SIG-M5 treated with dmso at 0.1 percent for 504 hours (cell line): ENCODE results near the gene BCL7A.
"Not testable (repeated sequence)": the region's sequence is repeated elsewhere in the genome, so short reads cannot be mapped to it uniquely, and the experiment has no call there.

Experiments used
- DNase-seq: peaks from one replicate; lab custom pipeline; 2025; ENCODE audit not compliant: unreplicated experiment; lab: John Stamatoyannopoulos, UW

BCL7A gene

DNA sequence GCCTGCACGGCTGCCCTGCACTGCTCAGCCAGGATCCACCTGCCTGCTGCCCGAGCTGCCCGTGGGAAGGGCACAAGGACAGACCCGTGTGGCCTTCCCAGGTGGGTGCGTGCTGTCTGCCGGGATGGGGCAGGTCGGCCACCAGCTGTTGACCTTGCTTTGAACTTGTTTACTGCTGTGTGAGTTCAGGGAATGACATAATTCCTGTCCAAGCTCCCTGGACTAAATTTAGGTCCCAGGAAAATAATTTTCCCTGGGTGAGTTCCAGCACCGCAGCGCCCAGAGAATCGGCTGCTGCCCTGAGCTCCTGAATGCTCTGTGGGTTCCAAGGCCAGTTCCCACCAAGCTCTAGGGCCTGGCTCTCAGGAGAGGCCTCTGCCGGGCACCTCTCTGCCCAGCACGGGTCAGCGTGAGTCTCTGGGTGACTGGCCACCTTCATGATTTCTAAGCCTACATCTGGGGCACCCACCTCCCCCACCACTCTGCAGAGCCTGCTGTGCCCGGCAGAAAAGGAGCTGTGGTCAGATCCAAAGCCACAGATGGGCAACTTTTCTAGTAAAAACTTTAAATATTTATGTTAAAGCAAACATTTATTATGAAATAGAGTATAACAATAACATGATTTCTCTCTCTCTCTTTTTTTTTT is 29.7 kb downstream of the BCL7A start:
- DNase-seq, result no peak

DNA sequence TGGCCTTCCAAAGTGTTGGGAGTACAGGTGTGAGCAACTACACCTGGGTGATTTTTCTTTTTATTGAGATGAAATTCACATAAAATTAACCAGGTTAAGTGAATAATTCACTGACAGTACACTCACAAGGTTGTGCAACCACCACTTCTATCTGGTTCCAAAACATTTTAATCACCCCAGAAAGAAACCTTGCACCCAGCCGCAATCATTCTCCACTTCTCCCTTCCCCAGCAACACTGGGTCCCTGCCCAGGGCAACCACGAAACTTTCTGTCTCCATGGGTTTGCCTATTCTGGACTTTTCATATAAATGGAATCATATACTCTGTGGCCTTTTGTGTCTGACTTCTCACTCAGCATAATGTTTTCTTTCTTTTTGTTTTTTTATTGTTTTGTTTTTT is 30.6 kb downstream of the BCL7A start:
- DNase-seq, result no peak

DNA sequence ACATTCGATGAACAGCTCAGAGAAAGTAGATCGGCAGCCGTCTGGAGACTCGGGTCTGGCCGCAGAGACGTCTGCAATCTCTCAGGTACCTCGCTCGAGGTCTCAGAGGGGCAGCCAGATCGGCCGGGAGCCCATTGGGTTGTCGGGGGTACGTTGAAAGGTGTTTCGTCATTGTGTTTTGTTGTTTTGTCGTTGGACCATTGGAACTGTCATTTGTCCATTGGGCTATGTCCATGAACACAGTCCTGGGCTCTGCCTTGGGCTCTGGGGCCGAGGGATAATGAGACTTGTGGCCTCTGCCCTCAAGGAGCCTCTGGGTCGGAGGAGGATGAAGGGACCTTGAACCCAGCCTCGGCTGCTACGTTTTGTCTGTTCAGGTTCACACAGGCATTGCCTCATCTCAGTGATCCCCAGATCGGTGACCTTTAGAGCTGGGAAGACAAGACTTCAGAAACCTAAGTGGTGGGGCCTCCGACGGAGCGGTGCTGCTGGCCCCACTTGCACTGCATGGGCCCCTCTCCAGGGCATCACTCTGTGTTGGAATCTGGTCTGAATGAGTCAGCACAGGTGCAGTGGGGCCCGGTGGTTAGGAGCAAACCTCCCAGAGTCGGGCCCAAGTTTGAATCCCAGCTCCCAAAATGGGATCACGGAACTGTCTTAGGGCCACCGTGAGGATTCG is 33.3 kb downstream of the BCL7A start:
- DNase-seq, result no peak

DNA sequence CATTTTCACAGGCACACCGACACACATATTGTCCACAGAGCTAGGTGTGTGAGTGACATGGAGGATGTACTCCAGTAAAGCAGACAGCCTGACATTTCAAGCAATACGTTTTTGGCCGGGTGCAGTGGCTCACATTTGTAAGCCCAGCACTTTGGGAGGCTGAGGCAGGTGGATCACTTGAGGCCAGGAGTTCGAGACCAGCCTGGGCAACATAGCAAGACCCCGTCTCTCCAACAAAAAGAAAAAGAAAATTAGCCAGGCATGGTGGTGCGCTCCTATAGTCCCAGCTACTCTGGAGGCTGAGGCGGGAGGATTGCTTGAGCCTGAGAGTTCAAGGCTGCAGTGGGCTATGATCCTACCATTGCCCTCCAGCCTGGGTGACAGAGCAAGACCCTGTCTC is 34.7 kb downstream of the BCL7A start:
- not testable (repeated sequence) for DNase-seq

DNA sequence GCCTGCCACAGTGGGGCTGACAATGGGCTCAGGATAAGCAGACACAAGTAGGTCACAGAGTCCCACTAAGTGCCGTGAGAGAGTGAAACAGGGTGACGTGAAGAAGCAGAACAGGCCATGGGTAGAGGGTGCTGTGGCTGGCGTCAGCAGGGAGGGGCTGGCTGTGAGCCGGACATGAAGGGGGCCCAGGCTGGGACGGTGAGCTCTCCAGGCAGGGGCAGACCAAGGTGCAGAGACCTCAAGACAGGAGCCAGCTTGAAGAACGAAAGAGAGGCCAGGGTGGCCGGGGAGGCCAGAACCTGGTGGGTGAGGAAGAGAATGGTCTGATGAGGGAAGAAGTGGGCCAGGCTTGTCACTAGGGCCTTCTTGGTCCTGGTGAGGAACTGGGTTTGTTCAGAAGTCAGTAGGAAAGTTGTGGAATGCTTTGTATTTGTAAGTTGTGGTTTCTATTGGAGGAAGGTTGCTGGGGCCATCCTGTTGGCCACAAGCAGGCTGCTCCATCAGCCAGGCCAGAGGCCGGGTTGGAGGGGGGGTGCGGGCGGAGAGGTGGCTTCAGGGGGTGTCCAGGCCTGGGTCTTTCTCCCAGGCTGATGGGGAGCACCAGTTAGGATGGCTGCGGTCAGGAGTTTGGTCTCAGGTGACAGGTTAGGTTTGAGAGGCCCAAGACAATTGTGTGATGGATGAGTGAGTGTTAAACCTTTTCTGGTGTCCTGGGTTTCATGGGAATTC is 35.5 kb downstream of the BCL7A start:
- DNase-seq, result no peak

DNA sequence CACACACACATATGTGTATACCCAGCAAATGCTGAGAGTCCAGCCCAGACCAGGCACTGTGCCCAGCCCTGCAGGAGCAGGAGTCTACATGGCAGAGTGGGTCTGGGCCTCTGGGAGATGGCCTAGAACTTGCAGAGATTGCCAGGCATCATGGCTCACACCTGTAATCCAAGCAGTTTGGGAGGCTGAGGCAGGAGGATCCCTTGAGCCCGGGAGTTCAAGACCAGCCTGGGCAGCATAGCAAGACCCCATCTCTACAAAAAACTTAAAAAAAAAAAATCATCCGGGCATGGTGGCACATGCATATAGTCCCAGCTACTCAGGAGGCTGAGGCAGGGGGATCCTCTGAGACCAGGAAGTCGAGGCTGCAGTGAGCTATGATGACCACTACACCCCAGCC is 36.1 kb downstream of the BCL7A start:
- DNase-seq, result no peak

DNA sequence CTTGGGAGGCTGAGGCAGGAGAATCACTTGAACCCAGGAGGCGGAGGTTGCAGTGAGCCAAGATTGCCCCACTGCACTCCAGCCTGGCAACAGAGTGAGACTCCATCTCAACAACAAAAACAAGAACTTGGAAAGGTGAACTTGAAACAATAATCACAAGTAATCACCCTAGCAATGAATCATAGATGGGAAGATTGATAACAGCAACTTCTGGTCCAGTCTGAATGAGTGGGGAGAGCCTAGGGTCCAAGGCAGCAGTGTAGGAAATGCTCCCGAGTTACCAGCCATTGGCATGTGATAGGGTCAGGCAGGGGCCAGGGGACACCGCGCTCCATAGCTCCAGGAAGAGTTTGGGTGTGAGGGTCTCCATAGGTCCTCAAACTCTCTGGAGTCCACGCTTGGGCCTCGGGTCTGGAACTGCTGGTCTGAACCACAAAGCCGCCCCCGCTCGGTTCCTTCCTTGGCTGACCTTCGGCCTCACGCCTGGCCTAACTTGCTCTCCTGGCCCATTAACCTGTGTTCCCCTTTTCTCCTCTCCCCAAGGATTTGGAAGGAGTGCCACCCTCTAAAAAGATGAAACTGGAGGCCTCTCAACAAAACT is 37.0 kb downstream of the BCL7A start:
- DNase-seq, result no peak

DNA sequence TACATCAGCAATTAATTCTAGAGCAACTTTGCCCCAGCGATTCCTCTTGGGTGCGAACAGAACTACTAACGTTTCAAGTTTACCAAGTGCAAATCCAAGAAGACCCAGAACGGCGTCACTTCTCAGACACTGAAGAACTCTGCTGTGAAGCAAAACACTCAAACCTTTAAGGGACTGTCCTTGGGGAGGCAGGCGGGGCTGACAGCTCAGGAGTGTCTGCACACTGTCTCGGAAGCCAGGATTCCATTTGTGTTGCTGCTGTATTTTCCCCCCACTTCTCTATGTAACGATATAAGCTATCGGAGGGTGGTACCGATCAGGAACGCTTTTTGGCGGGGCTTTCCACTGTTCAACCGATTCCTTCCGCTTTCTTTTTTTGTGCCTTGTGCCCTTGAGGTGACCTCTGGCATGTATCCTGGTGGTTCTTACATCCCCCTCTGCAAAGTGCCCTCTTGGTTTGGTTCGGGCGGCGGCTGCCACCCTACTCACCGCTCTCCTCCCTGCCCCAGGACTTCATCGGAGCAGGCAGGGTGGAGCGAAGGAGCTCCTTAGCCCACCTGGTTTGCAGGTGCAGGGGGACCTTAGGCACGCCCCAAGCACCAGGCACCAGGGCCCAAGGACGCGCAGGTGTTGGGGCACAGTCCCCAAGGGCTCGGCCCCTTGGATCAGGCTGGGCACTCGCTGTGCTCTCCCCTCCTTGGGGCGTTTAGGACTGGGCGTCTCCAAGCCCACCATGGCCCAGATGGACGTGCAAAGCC is 37.7 kb downstream of the BCL7A start:
- DNase-seq, result no peak

DNA sequence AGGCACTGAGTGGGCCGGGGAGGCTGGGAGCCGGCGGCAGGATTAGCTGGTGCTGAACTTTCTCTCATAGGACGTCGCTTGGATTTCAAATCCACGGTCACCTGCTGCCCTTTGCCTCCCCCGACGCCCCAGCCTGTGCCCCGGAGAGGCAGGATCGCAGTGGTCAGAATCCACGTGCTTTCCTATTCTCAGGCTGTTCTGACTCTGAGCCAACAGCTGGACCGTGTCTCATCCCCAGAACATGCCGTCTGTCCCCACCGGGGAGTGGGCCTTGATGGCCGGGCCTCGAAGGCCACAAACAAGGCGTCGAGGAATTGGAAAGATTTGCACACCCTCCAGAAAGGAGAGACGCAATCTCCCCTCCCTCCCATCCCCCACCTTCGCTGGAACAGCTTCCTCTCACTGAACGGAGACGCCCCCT is 38.4 kb downstream of the BCL7A start:
- no peak for DNase-seq

DNA sequence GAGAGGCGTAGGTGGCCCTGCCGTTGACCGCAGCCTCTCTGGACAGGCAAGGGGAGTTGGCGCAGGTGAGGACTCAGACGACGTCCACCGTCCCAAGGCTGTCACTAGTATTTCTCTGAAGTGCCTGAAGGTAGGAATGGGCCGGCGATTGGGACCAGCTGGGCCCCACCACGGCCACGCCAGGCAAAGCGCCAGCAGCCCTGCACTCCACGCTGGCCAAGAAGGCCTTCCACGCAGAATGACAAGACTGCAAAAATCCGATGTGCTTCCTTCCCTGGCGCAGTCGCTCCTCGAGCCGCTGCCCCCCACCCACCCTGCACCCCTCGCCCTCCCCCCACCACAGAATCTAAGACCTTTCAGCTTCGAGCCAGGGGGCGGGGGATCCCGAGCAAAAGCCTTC is 39.6 kb downstream of the BCL7A start:
- no peak for DNase-seq

DNA sequence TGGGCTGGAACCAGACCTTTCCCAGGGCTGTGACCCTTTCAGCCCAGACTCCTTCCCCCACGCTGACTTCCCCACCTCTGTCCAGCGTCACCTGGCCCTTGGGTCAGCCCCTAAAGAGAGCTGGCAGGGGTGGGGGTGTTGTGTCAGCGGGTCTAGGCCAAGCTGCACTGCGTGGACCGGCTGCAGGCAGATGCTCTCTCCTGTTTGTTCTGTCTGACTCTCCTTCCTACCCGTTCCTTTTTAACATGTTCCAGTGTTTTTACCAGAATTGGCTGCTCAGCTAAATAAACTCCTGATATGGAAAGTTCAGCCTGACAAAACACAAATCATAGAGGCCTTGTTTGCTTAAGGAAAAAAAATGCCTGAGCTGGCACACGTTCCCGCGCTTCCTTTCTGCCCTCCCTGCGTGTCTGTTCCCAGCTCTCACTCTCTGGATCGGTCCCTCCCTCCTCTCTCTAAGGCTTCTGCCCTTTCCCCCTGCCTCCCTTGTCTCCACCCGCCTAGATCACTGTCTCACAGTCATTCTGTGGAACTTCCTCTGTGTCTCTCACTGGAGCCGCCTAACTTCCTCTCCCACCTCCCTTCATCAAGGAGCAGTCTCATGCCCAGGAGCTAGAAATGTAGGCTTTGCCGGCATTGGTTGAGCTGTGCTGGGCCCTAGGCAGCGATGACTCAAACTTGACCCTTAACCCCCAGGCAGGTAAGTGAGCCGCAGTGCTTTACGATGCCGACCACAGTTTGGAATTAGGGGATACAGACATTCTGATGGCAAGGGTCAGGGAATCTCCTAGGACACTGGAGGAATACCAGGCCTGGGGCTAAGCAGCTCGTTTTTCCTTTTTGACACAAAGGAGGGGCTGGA is 41.4 kb downstream of the BCL7A start:
- peak; percentile 91 for DNase-seq

DNA sequence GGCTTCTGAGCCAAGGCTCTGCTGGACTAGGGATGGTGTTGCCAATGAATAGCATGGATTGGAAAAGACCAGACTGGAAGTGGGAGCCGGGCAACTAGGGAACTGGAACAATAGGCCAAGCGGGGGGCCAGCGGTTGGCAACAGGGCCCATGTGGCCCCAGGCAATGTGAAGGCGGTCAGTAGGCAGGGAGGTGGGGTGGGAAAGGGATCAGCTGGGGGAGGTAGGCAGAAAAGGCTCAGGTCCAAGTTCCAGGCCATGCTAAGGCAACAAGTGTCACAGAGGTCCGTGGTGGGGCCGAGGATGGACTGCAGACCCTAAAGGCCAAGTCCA is 42.0 kb downstream of the BCL7A start:
- DNase-seq, result no peak

DNA sequence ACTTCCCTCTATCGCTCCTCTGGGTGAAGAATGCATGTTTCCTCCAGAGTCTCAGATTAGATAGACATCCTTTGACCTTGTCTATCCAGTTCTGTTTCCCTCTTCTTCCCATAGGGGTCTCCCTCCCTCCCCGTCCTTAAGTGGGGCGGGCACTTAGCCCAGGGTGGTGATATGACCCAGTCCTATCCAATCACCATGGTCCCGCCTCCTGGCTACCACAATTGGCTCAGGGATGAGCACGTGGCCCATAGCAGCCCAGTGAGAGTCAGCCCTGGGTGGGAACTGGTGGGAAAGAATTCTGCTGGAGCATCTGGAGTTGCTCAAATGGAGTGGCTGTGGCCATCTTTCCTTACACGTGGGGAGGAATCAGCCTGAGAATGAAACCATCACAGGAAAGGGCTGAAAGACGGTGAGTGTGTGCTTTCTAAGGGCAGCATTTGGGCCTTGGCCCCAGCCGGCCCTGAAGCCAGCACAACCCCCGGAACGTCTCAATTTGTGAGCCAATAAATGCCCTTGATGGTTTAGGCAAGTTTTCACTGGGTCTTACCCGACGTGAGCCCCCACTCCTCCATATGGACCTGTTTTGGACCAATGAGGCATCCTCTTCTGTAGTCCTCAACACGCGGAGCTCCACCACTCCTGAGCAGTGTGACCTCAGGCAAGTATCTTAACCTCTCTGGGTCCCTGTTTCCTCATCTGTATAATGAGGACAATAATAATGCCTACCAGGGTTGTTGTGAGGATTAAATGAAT is 42.5 kb downstream of the BCL7A start:
- peak; percentile 94 for DNase-seq

DNA sequence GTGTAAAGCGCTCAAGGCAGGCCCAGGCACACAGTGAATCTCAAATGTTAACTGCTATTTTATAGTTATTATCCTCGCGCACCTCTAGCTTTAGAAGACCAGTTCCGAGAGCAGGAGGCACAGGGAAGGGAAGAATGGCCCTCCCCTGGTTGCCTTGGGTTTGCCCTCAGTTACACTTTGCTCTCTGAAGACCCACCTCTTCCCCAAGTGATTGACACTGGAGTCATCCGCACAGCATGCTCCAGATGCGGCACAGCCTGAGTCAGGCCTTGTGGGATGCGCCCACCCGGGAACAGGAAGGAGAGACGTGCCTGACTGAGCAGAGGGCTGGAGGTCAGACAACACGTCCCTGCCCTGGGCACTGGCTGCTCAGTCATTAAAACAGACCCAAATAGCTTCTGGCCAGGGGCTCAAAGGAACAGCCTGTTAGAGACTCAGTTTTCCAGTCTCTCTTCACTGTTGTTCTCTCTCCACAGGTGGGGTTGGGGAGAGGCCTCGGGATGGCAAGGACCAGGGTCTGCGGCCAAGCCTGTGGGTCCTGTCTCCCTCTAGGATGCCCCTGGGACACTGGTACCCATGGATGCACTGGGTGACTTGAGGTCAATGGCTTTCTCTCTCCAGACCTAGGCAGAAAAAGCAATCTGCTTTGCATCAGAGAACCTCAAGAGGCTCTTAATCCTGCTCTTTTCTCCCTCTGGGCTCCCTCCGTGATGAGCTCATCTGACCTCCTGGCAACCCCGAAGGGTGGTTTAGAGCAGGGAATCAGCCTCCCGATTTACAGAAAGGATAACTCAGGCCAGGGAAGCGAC is 43.3 kb downstream of the BCL7A start:
- peak; percentile 78 for DNase-seq

DNA sequence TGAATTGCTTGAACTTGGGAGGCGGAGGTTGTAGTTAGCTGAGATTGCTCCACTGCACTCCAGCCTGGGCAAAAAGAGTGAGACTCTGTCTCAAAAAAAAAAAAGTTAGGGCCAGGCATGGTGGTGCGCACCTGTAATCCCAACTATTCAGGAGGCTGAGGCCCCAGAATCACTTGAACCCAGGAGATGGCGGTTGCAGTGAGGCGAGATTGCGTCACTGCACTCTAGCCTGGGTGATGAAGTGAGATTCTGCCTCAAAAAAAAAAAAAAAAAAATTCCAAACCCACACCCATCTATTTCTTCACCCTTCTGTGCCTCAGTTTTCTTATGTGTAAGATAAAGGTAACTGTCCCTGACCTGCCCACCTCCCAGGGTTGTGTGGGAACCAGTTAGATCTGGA is 45.9 kb downstream of the BCL7A start:
- DNase-seq, result no peak

DNA sequence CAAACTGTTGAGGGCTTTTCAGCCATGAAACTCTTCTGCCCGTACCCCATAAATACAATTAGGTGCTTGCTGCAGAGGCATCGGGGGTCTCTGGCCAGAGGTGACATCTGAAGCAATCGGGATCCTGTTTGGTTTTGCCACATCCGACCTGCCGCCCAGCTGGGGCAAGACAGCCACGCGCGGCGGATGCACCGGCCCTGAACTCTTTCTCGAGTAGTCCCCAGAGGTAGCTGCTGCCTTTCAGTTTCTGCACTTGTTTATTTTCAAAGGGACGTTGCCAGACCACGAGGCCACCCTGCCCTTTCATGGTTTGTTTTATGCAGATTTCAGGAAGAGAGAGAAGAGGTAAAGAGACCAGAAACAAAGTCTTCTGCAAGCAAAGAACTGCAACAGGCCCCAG is 46.3 kb downstream of the BCL7A start:
- DNase-seq, result no peak

DNA sequence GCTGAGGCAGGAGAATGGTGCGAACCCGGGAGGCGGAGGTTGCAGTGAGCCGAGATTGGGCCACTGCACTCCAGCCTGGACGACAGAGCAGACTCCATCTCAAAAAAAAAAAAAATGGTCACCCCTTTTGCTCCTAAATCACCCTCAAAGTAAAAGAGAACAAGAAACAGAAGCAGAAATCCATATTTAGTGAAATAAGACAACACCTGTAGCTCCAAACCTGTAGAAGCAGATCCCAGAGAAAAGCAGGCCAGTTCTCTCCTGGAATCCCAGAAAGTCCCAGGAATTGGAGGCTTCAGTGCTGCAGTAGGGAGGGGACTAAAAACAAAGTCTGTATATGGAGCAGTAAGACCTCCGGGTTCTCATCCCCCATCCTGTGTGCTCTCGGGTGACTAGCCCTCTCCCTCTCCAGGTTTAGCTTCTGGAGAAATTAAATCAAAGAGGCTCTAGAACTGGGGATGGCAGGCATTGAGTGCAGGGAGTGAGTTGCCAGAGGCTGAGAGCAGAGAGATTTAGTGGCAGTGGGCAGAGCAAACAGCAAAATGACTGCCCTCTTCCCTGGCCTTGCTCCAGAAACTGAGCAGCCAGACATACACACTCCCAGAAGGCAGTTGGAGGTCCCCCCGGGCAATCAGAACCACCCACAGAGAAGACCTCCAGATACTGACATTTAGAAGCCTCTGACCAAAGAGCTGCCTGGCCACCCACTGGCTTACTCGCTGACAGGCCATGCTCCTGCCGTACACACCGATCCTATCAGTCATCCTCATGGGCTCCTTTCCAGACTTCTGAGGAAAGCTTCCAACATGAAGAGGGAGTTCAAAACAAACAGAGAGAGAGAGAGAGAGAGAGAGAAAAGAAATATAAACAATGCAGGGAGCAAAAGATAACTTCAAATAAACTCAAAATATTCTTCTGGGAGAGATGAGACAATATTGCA is 50.6 kb downstream of the BCL7A start:
- DNase-seq, result no peak

DNA sequence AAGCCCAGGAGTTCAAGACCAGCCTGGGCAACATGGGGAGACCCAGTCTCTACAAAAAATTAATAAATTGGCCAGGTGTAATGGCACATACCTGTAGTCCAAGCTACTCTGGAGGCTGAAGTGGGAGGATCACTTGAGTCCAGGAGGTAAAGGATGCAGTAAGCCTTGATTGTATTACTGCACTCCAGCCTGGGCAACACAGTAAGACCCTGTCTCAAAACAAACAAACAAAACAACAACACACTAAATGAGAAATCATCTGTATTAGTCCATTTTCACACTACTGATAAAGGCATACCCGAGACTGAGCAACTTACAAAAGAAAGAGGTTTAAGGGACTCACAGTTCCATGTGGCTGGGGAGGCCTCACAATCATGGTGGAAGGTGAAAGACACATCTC is 52.1 kb downstream of the BCL7A start:
- DNase-seq, result no peak
